GM12878 (cell line): Measurements from ENCODE around the gene ARHGEF10L. TPM values are rescaled to one million over a fixed set of nuclear protein-coding genes. Genes with fewer than 3 reads are reported as not detected.

ENCODE experiments used
- ATAC-seq: fragments of 200-7000 bp; cut with Tn5 transposase; 3 replicates; pipeline ENCODE4 v1.9.1; 2020; ENCODE audit warnings: mild to moderate bottlenecking, moderate library complexity
- BruUV-seq: library from RNA; stranded (reverse); fragments of 400-500 nt; replicated peaks from 2 replicates; lab custom pipeline; 2021; lab: Mats Ljungman, UMichigan
- CTCF ChIA-PET: fragments of 300-600 bp; sonication (Branson Sonifier 250); formaldehyde crosslinking; extraction: SDS; loops from one replicate; lab custom pipeline; 2021; ENCODE audit warnings: inconsistent platforms; lab: Yijun Ruan, JAX
- POLR2A ChIA-PET: fragments of 350-600 bp; formaldehyde crosslinking; extraction: SDS; loops from one replicate; lab custom pipeline; 2021; ENCODE audit warnings: inconsistent platforms; lab: Charles Lee
- RAD21 ChIA-PET: fragments of 300-600 bp; sonication (Branson Sonifier 250); formaldehyde crosslinking; loops from one replicate; lab custom pipeline; 2023; ENCODE audit warnings: antibody characterized with exemption; ENCODE audit not compliant: unreplicated experiment; lab: Charles Lee
- SMC1A ChIA-PET: fragments of 300-600 bp; sonication (Branson Sonifier 250); formaldehyde crosslinking; loops from one replicate; lab custom pipeline; 2023; ENCODE audit not compliant: unreplicated experiment, uncharacterized antibody; lab: Charles Lee
- DNase-seq: peaks from one replicate; pipeline ENCODE4 v3.0.0-alpha.2; 2011; ENCODE audit warnings: low read depth, low spot score
- FAIRE-seq: peaks from 3 replicates; lab custom pipeline; 2011; peaks lifted over from hg19 to GRCh38; lab: Jason Lieb, UNC
- H2AFZ ChIP-seq: 2 replicates; pipeline ENCODE4 v1.6.0; 2011; ENCODE audit warnings: low read depth, low read length, control low read depth; ENCODE audit not compliant: control insufficient read depth
- H3K27ac ChIP-seq: 2 replicates; pipeline ENCODE4 v1.5.1; 2011; ENCODE audit warnings: control low read depth; ENCODE audit not compliant: control insufficient read depth, insufficient read depth
- H3K27me3 ChIP-seq, 2 experiments: replicated peaks in 1 of 2; 2 replicates each; pipeline versions ENCODE4 v1.6.0 to v1.6.1; 2011; ENCODE audit warnings: low read length in 1 of 2; ENCODE audit not compliant: control insufficient read depth in 2 of 2, insufficient read depth in 2 of 2
- H3K36me3 ChIP-seq, 2 experiments: 2 replicates each; pipeline ENCODE4 v1.5.1; 2011; ENCODE audit warnings: low read length in 1 of 2; ENCODE audit not compliant: control insufficient read depth in 2 of 2, insufficient read depth in 2 of 2
- H3K4me1 ChIP-seq: 2 replicates; pipeline ENCODE4 v1.6.1; 2011; ENCODE audit warnings: mild to moderate bottlenecking, low read length, moderate library complexity, mixed read lengths; ENCODE audit not compliant: control insufficient read depth, insufficient read depth
- H3K4me2 ChIP-seq: 2 replicates; pipeline ENCODE4 v1.6.0; 2011; ENCODE audit warnings: control low read depth; ENCODE audit not compliant: control insufficient read depth, insufficient read depth
- H3K4me3 ChIP-seq: fragments of 200-600 bp; sonication (generic); 2 replicates; pipeline ENCODE4 v1.5.1; 2016
- H3K79me2 ChIP-seq: 2 replicates; pipeline ENCODE4 v1.6.0; 2011; ENCODE audit warnings: low read length; ENCODE audit not compliant: control insufficient read depth, insufficient read depth
- H3K9ac ChIP-seq: 2 replicates; pipeline ENCODE4 v1.8.0; 2011; ENCODE audit warnings: low read length, control low read depth, mixed read lengths; ENCODE audit not compliant: control insufficient read depth, insufficient read depth
- H3K9me3 ChIP-seq: replicated peaks from 3 replicates; pipeline ENCODE4 v1.5.1; 2011; ENCODE audit warnings: mild to moderate bottlenecking, low read length; ENCODE audit not compliant: control insufficient read depth, insufficient read depth
- H4K20me1 ChIP-seq: 2 replicates; pipeline ENCODE4 v1.6.0; 2011; ENCODE audit not compliant: control insufficient read depth, insufficient read depth
- ASH2L ChIP-seq: fragments of 300-600, 200-600 bp; sonication (generic); IDR thresholded peaks from 2 replicates; pipeline ENCODE4 v1.6.1; 2017; ENCODE audit warnings: low read depth, mild to moderate bottlenecking, borderline replicate concordance
- CHD2 ChIP-seq: IDR thresholded peaks from 2 replicates; pipeline ENCODE4 v1.6.1; 2011; ENCODE audit warnings: low read depth, low read length, improper control_type of control experiment, borderline replicate concordance
- EZH2 ChIP-seq: IDR thresholded peaks from 2 replicates; pipeline ENCODE4 v1.6.1; 2012; ENCODE audit warnings: low read depth, mild to moderate bottlenecking, control low read depth, inconsistent platforms, low read length, borderline replicate concordance; ENCODE audit not compliant: control insufficient read depth
- GABPA ChIP-seq: IDR thresholded peaks from 2 replicates; pipeline ENCODE4 v1.6.1; 2014; ENCODE audit warnings: antibody characterized with exemption, low read depth, mild to moderate bottlenecking, inconsistent platforms
- HDAC6 ChIP-seq: fragments of 200-600 bp; sonication (generic); IDR thresholded peaks from one replicate; pipeline ENCODE4 v1.8.0; 2017; ENCODE audit warnings: antibody characterized with exemption; ENCODE audit not compliant: unreplicated experiment
- KAT2A ChIP-seq: conservative IDR thresholded peaks from 2 replicates; pipeline ENCODE4 v1.6.1; 2011; ENCODE audit warnings: low read depth, low read length; ENCODE audit not compliant: control insufficient read depth
- LARP7 ChIP-seq: fragments of 450-650 bp; IDR thresholded peaks from 2 replicates; pipeline ENCODE4 v1.6.1; 2017; ENCODE audit warnings: mild to moderate bottlenecking
- PAX8 ChIP-seq: fragments of 450-650 bp; IDR thresholded peaks from 2 replicates; pipeline ENCODE4 v1.6.1; 2017; ENCODE audit warnings: mild to moderate bottlenecking, moderate library complexity
- SMAD5 ChIP-seq: IDR thresholded peaks from 2 replicates; pipeline ENCODE4 v1.6.1; 2016; ENCODE audit warnings: antibody characterized with exemption, low read depth
- SMC3 ChIP-seq: IDR thresholded peaks from 2 replicates; pipeline ENCODE4 v1.6.1; 2011; ENCODE audit warnings: low read length, improper control_type of control experiment, borderline replicate concordance
- STAT1 ChIP-seq: fragments of 450-650 bp; conservative IDR thresholded peaks from 2 replicates; pipeline ENCODE4 v1.6.1; 2014; ENCODE audit warnings: antibody characterized with exemption, mild to moderate bottlenecking
- TCF7 ChIP-seq: IDR thresholded peaks from 2 replicates; pipeline ENCODE4 v1.6.1; 2014; ENCODE audit warnings: antibody characterized with exemption, borderline replicate concordance
- ZNF274 ChIP-seq: IDR thresholded peaks from one replicate; pipeline ENCODE4 v1.8.0; 2011; ENCODE audit not compliant: insufficient read length, insufficient read depth
- ZNF384 ChIP-seq: IDR thresholded peaks from 2 replicates; pipeline ENCODE4 v1.6.1; 2012; ENCODE audit warnings: low read depth, mild to moderate bottlenecking, low read length, improper control_type of control experiment, borderline replicate concordance
- WGBS: methylation state at CpG from one replicate; pipeline ENCODE4 v1.1.6; 2016; ENCODE audit warnings: low lambda C conversion rate; ENCODE audit not compliant: insufficient replicate concordance, insufficient coverage; ENCODE audit errors: missing lambda C conversion rate; 5-methylcytosine and 5-hydroxymethylcytosine counted together
- in situ Hi-C: fragments of 300-500 bp; cut with MboI; formaldehyde crosslinking; loops from 9 replicates; pipeline ENCODE4 v1.14.3; 2018; ENCODE audit warnings: mixed read lengths
- intact Hi-C: fragments of 100-400 bp; cut with micrococcal nuclease; formaldehyde crosslinking; loops from one replicate; pipeline ENCODE4 v1.14.2; 2022; ENCODE audit not compliant: unreplicated experiment
- polyA plus RNA-seq, 11 experiments: library from polyadenylated mRNA; depleted of rRNA in 4 of 11; unstranded in 6 of 11; stranded (reverse) in 5 of 11; fragments of >200 nt; fragmentation: Nextera tagmentation in 4 of 11; fragmentation: Illumina TruSeq in 1 of 11; extraction: Ambion mirVana in 4 of 11; extraction: Trizol in 1 of 11; gene quantifications; 1 replicate in 1 of 11; 2 replicates in 10 of 11; pipeline versions ENCODE4 v1.2.1 to v1.2.3, GENCODE V29; 2011 to 2016; ENCODE audit warnings: inconsistent platforms in 2 of 11, missing spikeins in 2 of 11, low read depth in 1 of 11
- total RNA-seq, 4 experiments: library from RNA; depleted of rRNA in 3 of 4; stranded (reverse); fragments of >200 nt in 3 of 4; fragmentation: Illumina TruSeq in 1 of 4; extraction: Trizol in 1 of 4; gene quantifications; 2 replicates each; pipeline versions ENCODE4 v1.2.1 to v1.2.3, GENCODE V29; 2013 to 2021
- TF ChIP-seq, protein P1 (sequence below), 3 experiments: IDR thresholded peaks in 2 of 3; conservative IDR thresholded peaks in 1 of 3; 2 replicates each; pipeline ENCODE4 v1.5.1; 2011; ENCODE audit warnings: low read depth in 3 of 3, low read length in 3 of 3, mild to moderate bottlenecking in 3 of 3, control low read depth in 2 of 3, moderate library complexity in 2 of 3, inconsistent platforms in 1 of 3, mixed read lengths in 1 of 3; ENCODE audit not compliant: control insufficient read depth in 2 of 3, insufficient read depth in 1 of 3; ENCODE audit errors: extremely low read depth in 1 of 3
- TF ChIP-seq, protein P2 (sequence below): fragments of 450-650 bp; IDR thresholded peaks from 2 replicates; pipeline ENCODE4 v1.6.1; 2017; ENCODE audit warnings: mild to moderate bottlenecking, moderate library complexity

ARHGEF10L gene
- total and polyA plus RNA-seq, 10 of the 15 experiments (the other 5 are each of a cell fraction or from before 2014, with no cell fraction given), result 0.05 to 0.94 (median 0.28) TPM; not detected in 2

DNA sequence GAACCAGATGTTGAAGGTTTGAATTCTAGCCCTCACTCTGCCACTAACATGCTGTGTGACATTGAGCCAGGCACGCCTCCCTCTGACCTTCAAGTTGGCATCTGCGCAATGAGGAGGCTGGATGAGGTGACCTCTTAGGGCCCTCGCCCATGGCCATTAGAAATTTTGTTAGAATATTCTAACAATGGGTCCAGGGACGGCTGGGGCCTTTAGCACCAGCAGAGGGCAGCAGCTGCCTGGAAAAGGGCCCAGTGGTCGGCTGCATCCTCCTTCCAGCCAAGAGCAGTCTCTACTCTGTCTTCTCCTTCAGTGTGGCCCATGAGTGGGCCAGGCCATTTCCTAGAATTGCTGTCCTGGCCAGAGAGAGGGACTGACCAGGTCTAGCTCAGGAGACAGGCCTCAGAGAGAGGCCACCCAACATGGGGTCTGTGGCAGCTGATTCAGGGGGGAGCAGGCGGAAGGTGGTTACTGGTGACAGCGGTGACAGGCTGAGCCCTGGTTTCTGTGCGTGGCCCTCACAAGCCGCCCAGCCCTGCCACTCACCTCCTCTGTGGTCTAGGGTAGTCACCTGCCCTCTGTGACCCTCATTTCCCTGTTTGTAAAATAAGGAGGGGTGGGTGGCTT, 114.3 kb downstream of the ARHGEF10L start (continued):
- TF ChIP-seq, protein P1, sequence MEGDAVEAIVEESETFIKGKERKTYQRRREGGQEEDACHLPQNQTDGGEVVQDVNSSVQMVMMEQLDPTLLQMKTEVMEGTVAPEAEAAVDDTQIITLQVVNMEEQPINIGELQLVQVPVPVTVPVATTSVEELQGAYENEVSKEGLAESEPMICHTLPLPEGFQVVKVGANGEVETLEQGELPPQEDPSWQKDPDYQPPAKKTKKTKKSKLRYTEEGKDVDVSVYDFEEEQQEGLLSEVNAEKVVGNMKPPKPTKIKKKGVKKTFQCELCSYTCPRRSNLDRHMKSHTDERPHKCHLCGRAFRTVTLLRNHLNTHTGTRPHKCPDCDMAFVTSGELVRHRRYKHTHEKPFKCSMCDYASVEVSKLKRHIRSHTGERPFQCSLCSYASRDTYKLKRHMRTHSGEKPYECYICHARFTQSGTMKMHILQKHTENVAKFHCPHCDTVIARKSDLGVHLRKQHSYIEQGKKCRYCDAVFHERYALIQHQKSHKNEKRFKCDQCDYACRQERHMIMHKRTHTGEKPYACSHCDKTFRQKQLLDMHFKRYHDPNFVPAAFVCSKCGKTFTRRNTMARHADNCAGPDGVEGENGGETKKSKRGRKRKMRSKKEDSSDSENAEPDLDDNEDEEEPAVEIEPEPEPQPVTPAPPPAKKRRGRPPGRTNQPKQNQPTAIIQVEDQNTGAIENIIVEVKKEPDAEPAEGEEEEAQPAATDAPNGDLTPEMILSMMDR (IDR thresholded peaks at IDR 0.05 in 2 of 3, conservative IDR thresholded peaks at IDR 0.05 in 1 of 3; ENCODE audit: control insufficient read depth in 2 of 3, extremely low read depth in 1 of 3, insufficient read depth in 1 of 3, low read depth in 3 of 3, low read length in 3 of 3), result peak; percentile 65 to 70 (median 67)
- TF ChIP-seq SMC3, result peak; percentile 19; the same call in 1 of the 2 replicates
- TF ChIP-seq, all 136 proteins: peak for 3

DNA sequence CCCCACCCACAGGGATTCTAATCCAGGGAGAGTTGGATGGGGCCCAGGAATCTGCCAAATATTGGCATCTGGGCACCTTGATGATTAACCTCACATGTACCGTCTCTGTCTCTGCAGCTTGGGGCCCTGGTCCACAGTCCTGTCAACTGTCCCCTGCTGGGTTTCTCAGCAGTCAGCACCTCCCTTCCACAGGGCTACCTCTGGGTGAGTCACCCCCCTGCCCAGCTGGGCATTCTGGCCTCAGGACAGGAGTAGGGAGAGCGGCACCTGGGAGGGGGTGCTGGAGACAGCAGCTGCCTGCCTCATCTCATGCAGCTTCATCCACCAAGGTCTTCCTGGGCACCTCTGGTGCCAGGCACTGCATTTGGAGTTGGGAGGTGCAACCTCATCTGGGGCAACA, 115.0 kb downstream of the ARHGEF10L start:
- H3K9ac ChIP-seq, result no peak overlapping the region
- ChIA-PET CTCF (no interaction called here), POLR2A (no interaction called here), RAD21 (no interaction called here), SMC1A (no interaction called here)
- ATAC-seq (no peak), FAIRE-seq (no peak), DNase-seq (no peak)
- intact Hi-C loops (no loop called here), in situ Hi-C loops (no loop called here)
- H3K9me3 ChIP-seq, result no peaks in the 10 kb centered on the region
- BruUV-seq, result no TSS peak
- no peaks in the 10 kb centered on the region for H3K36me3 ChIP-seq
- no peak overlapping the region for H2AFZ ChIP-seq
- WGBS, result 7% methylated on average over 2 of the region's 2 CpGs
- no peaks in the 10 kb centered on the region; a peak in 1 of 4 replicates for H3K27me3 ChIP-seq
- H3K4me2 ChIP-seq, result no peak overlapping the region
- no peaks in the 10 kb centered on the region for H3K4me1 ChIP-seq
- no peaks in the 10 kb centered on the region for H4K20me1 ChIP-seq
- H3K79me2 ChIP-seq, result no peaks in the 10 kb centered on the region
- H3K27ac ChIP-seq, result no peak overlapping the region
- TF ChIP-seq TCF7, result no peak
- TF ChIP-seq GABPA, result no peak
- TF ChIP-seq ZNF274, result no peak
- no peak for TF ChIP-seq ZNF384
- TF ChIP-seq KAT2A, result no peak
- no peak for TF ChIP-seq HDAC6
- TF ChIP-seq STAT1, result no peak
- no peak for TF ChIP-seq ASH2L
- no peak for TF ChIP-seq LARP7
- no peak for TF ChIP-seq SMAD5
- TF ChIP-seq, protein P2, sequence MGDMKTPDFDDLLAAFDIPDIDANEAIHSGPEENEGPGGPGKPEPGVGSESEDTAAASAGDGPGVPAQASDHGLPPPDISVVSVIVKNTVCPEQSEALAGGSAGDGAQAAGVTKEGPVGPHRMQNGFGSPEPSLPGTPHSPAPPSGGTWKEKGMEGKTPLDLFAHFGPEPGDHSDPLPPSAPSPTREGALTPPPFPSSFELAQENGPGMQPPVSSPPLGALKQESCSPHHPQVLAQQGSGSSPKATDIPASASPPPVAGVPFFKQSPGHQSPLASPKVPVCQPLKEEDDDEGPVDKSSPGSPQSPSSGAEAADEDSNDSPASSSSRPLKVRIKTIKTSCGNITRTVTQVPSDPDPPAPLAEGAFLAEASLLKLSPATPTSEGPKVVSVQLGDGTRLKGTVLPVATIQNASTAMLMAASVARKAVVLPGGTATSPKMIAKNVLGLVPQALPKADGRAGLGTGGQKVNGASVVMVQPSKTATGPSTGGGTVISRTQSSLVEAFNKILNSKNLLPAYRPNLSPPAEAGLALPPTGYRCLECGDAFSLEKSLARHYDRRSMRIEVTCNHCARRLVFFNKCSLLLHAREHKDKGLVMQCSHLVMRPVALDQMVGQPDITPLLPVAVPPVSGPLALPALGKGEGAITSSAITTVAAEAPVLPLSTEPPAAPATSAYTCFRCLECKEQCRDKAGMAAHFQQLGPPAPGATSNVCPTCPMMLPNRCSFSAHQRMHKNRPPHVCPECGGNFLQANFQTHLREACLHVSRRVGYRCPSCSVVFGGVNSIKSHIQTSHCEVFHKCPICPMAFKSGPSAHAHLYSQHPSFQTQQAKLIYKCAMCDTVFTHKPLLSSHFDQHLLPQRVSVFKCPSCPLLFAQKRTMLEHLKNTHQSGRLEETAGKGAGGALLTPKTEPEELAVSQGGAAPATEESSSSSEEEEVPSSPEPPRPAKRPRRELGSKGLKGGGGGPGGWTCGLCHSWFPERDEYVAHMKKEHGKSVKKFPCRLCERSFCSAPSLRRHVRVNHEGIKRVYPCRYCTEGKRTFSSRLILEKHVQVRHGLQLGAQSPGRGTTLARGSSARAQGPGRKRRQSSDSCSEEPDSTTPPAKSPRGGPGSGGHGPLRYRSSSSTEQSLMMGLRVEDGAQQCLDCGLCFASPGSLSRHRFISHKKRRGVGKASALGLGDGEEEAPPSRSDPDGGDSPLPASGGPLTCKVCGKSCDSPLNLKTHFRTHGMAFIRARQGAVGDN, result no peak
- no peak for TF ChIP-seq PAX8
- no peak for TF ChIP-seq CHD2
- TF ChIP-seq EZH2, result no peak
- H3K4me3 ChIP-seq, result no peak overlapping the region
